GM04504 (cell line): ENCODE data around the gene SLC25A14.
"Not testable (repeated sequence)": the region's sequence is repeated elsewhere in the genome, so short reads cannot be mapped to it uniquely, and the experiment has no call there.

Experiments
- DNase-seq: peaks from one replicate; pipeline ENCODE4 v3.0.0-alpha.2; 2012; ENCODE audit warnings: low read depth

Gene SLC25A14, protein sequence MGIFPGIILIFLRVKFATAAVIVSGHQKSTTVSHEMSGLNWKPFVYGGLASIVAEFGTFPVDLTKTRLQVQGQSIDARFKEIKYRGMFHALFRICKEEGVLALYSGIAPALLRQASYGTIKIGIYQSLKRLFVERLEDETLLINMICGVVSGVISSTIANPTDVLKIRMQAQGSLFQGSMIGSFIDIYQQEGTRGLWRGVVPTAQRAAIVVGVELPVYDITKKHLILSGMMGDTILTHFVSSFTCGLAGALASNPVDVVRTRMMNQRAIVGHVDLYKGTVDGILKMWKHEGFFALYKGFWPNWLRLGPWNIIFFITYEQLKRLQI

DNA sequence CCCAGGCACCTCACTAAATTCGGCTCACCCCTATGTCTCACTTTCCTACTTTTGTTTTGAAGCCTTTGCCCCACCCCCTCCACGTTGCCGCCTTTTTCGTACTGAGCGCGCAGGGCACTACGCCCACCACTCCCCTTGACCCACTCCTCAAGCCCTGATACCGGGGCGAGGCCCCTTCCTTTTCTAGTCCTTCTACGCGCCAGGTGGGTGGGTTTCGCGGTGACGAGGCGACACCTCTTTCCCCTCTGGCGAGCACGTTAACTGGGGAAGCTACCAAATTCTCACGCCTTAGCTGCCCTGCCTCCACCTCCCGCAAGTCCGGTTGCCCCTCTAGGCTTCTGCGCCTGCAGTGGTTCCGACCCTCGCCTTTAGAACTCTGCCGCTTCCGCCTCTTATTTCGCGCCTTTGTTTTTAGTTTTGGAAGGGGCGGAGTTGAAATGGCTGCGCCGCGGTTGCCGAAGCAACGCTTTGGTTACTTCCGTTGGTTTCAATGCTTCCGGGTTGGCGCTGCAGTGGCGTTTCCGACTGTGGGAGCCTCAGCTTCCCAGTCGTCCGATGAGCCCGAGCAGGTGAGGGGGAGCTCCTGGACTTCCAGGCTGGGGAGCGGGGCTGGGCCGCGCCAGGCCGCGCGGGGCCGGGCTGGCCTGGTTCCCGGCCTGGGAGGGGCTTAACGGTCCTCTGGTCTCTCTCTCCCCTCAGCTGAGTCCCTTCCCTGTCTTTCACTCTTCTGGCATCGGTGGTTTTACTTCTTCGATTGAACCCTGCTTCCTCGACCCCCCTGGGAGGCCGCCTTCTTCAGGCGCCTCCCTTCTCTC lies at the start of gene SLC25A14:
SLC25A14 (plus strand) TSS at position 512 of the 815 bp plus-strand sequence. CDS start 360 bp downstream, outside the sequence.
- DNase-seq: peak; percentile 24

DNA sequence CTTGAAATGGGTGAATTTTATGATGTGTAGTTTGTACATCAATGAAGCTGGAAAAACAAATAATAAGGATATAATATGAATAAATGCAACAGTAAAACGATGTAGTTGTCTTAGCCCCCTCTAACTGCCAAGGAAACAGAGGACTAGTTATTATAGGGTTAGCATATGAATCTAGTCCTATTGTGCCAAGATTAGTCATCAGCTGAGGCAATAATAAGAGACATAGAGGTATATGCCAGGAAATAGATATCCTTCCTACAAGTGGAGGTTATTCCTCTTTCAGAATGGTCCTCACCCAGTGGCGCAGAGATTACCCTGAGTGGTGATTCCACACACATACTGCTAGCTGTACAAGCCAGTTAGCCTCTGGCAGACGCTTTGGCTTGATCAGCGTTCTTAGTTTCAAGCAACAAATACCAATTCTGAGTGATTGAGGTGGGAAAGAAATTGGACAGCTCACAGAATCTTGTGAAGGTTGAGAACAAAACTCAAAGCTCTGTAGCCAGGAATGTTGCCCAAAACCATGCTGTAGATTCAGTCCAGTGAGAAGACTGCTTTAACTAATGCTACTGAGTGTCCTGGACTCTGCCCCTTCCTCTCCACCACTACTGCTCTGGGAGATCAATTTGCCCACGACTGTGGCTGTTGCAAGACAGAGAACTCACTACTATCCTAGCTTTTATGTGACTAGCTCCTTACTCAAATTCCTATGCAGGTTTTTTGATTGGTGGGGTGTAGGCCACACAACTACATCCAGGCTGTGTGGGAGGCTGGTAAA lies 44.0 kb upstream of the SLC25A14 start:
- no peak for DNase-seq

DNA sequence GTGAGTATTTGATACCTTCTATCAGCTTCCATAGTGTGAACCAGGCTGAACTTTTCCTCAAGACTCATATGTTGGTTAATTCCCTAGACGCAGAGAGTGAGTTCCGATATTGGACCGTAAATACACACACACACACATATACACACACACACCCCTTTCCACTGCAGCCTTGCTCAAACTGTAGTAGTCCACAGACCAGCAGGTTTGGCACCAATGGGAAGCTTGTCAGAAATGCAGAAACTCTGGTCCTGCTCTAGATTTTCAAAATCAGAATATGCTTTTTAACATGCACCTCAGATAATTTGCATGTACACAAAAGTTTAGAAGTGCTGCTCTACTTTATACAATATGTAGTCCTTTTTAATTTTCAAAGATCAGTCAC lies 43.4 kb upstream of the SLC25A14 start:
- DNase-seq: no peak

DNA sequence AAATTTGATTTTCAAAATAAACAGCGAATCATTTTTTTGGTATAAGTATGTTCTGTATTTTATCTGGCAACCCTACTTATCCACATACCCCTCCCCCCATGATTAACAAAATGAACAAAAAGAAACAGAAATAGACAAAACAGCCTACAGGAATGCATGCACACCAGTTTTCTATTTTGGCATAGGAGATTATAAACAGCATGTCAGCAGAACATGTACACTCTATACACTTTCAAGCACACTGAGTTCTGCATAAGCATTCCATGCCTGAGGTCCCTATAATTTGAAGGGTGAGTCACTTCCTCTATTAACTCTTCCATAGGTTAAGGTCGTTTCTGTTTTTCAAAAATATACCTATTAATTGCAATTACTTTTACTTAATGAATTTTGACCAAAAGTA lies 43.0 kb upstream of the SLC25A14 start:
- no peak for DNase-seq

DNA sequence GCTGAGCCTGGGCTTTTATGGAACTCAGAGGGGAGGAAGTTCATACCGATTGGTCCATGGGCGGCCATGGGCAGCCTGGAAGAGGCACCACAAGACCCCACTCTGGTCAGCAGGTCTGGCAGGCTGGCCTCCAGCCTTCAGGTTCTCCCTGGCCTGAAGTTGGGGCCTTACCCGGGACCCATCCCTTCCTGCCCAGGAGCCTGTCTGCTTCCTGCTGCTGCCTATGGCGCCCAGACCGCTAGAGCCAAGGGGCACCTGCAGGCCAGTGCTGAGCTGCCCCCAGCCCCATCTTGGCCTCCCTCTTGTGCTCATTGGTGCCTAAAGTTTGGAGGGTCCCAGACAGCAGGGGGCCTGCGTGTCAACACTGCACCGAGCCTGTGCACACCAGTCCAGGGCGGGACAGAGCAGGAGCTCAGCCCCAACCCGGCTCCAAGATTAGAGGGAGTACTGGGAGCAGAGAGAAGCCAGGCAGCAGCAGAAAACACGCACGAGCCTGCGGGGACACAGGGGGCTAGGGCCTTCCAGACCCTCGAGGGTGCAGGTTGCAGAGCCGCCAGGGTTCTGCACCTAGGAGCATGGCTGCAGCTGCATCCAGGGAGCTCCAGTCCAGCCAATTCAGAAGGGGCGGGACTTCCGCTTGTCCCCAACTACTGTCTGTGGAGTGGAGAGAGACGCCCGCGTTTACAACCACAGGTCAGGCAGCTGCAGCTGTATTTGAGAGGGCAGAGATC lies 40.3 kb upstream of the SLC25A14 start:
- DNase-seq: no peak

DNA sequence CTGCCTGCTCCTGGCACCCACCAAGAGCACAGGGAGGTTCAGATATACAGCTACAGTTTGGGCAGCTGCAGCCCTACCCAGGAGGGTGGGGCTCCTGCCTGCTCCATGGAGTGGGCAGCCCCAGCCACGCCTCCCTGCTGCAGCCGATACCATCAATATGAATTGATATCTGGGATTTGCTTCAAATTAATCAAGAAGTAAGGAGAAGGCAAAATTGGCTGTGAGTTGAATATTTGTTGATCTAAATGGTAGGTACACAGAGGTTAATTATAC lies 39.8 kb upstream of the SLC25A14 start:
- DNase-seq: no peak

DNA sequence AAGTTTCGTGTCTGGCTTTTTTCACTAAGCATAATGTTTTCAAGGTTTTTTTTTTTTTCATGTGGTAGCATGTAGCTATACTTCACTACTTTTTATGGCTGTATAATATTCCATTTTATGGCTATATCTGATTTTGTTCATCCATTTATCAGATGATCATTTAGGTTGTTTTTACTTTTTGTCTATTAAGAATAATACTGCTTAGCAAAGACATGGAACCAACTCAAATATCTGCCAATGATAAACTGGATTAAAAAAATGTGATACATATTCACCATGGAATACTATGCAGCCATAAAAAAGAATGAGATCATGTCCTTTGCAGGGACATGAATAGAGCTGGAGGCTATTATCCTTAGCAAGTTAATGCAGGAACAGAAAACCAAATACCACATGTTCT lies 38.3 kb upstream of the SLC25A14 start:
- DNase-seq: no peak

DNA sequence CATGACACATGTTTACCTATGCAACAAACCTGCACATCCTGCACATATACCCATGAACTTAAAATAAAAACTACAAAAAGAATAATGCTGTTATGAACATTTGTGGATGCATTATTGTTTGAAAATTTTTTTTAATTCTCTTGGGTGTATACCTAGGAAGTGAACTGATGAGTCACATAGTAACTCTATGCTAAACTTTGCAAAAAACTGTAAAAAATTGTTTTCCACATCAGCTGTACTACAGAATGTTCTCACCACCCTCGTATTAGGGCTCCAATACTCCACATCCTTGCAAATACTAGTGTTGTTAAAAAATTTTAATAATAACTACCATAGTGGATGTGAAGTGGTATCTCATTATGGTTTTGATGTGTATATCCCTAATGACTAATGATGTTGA lies 37.7 kb upstream of the SLC25A14 start:
- no peak for DNase-seq

DNA sequence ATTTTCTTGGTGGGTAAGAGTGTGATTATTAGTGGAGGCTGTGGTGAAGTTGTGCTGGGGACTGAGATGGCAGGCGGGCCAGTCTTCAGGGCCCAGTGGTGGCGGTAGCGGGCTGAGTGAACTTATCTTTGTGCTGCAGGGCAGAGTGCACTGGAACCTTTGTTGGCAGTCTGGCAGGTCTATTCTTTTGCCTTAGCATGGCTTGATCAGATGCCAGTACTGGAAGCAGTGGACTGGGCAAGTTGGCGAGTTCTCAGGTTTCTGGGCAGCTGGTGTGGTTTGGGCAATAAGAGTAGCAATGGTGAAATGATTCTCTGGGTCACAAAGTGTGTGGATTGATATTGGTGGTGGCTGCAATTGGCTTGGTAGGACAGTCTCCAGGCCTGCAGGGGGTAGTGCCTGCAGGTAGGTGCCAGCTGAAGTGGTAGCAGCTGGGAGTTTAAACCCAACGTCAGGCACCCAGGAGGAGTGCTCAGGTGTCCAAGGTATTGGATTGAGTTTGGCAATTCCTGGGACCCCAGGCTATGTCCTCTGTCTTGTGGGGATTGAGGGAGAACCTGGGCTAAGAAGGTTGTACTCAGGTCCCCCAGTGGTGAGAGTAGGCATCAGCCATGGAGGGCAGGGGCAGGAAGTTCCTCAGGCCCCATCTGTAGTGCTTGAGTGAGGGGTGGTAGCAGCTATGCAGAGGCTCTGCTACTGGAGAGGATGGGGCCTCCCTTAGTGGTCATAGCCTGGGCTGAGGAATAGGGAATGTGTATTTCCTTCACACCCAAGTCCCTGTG lies 34.9 kb upstream of the SLC25A14 start:
- no peak for DNase-seq

DNA sequence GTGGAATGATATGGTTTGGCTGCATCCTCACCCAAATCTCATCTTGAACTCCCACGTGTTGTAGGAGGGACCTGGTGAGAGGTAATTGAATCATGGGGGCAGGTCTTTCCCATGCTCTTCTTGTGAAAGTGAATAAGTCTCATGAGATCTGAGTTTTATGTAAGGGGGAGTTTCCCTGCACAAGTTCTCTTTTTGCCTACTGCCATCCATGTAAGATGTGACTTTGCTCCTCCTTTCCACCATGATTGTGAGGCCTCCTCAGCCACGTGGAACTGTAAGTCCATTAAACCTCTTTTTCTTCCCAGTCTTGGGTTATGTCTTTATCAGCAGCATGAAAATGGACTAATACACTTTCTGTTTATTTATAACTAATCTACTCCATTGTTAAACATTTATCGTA lies 19.8 kb upstream of the SLC25A14 start:
- DNase-seq: not testable (repeated sequence)

DNA sequence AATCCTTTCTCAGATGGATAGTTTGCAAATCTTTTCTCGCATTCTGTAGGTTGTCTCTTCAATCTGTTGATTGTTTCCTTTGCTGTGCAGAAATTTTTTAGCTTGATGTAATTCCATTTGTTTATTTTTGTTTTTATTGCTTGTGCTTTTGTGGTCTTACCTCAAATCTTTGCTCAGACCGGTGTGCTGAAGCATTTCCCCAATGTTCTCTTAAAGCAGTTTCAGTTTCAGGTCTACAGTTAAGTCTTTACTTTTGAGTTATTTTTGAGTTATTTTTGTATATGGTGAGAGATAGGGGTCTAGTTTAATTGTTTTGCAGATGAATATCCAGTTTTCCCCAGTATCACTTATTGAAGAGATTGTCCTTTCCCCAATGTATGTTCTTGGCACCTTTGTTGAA lies 18.2 kb upstream of the SLC25A14 start:
- no peak for DNase-seq

DNA sequence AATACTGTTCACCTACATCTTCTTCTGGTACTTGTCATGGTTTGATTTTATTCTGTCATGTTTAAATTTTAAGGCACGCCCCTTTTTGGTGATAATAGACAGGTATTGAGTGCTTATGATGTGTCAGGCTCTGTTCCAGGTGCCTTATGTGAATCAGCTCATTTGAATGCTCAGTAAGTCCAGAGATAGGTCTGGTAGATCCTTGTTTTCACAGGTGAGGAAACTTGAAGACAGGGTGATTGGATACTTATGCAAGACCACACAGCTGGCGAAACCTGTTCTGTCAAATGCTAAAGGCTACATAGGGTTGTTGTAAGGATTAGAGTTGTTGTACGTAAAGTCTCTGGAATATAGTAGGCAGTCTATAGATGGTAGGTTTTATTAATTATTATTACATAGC lies 9.6 kb upstream of the SLC25A14 start:
- DNase-seq: no peak

DNA sequence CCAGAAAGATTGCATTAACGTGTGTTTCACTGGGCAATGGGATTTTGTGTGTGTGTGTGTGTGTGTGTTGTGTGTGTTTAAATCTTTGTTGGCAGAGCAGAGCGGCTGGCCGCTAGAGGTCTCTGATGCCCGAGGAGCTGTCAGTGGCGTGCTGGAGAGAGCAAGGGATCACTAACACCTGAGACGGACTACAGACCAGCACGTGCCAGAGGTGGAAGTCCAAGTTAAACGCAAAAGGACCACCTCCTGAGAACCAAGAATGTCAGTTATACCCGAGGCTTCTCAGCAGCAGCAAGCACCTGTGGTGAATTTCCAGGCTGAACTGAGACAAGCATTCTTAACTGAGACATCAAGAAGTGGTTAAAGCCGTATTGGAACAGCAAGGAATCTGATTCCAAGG lies 9.0 kb upstream of the SLC25A14 start:
- peak; percentile 13 for DNase-seq

DNA sequence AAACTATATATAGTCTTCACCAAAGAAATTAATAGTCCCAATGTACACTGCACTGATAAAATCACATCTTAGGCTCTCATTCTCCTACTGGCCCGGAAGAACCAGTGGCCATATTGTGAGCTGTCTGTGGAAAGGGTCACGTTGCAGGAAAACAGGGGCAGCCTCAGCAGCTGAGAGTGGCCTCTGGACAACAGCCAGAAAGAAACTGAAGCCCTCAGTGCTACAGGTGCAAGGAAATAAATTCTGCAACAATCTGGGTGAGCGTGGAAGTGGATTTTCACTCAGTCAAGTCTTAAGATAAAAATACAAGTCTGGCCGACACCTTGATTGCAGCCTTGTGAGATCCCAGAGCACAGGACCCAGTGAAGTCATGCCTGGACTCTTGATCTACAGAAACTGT lies 3.2 kb upstream of the SLC25A14 start:
- DNase-seq: no peak

DNA sequence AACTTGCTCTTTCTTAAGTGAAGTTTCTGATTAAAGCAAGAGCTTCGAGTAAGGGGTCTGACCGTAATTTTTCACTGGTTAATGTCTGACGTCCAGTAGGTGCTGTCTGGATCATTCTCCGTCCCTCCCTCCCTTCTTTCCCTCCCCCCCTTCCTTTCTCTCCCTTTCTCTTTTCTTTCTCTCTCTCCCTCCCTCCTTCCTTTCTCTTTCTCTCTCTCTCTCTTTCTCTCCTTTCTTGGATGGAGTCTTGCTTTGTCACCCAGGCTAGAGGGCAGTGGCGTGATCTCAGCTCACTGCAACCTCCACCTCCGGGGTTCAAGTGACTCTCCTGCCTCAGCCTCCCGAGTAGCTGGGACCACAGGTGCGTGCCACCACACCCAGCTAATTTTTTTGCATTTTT lies 850 bp upstream of the SLC25A14 start:
- not testable (repeated sequence) for DNase-seq

DNA sequence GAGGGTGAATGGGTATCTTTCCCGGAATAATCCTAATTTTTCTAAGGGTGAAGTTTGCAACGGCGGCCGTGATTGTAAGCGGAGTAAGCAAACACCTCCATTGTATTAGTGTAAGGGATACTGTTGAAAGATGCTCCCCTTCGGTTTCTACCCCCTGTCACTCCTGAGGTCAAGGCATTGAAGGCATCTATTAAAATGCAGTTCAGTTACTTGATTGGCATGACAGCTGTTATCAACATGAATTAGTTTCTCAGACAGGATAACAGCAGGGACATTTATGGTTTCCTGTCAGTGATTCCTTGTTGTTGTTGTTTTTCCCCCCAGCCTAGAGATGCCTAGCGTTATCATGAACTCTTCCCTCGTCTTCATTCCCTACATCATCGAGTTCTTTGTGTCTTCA lies 552 bp downstream of the SLC25A14 start:
- no peak for DNase-seq

DNA sequence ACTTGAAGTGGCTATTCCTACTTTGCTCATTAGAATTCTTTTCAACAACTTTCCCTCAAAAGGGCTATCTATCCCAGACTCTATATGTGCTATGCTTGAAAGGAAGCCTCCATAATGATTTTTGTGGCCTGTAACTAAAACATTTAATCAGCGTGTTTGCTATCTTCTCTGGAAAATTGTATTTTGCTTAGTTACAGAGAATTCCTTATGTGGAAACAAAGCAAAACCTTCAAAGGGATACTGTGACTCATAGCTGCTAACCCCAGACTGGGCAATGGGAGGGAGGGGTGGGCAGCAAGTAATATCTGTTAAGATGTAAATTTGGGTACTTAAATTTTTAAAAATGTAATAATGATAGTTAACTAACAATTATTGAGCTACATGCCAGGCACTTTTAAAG lies 3.7 kb downstream of the SLC25A14 start:
- no peak for DNase-seq

DNA sequence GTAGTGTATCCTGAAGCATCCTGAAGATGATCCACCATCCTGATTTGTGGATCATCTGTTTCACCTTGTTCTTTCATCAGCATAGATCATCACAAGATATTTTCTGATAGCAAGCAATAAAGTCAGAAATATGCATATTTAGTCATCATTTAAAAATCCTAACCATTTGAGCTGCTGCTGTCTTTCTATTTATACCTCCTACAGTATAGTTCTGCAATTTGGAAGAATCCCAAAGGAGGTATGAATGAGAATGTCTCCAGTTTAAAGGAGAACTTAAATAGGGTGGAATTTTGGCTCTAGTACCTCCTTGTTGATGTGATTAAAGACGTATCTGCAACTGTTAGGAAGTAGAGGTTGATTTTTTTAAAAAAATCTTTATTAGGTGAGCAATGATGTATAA lies 7.6 kb downstream of the SLC25A14 start:
- no peak for DNase-seq

DNA sequence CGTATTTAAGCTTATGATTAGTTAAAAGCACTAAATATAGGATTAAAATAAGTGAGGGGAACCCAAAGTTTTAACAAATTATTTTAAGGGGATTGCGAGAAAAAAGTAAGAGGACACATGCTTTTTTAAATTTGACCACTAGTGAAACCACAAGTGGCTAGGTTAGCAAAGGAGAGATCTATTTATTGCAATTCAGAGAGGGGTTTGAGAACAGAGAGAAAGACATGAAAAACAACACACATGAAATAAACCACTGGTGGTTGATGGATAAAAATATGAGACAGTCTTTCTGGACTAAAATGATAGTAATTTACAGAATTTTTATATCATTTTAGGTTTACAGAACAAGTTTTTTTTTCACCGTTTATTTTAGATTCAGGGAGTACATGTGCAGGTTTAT lies 11.8 kb downstream of the SLC25A14 start:
- no peak for DNase-seq

DNA sequence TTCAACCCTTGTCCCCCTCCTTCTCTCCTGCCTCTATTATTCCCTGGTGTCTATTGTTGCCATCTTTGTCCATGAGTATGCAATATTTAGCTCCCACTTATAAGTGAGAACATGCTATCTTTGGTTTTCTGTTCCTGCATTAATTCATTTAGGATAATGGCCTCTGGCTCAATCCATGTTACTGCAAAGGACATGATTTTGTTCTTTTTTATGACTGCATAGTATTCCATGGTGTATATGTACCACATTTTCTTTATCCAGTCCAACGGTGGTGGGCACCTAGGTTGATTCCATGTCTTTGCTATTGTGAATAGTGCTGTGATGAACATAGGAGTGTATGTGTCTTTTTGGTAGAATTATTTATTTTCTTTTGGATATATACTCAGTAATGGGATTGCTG lies 12.3 kb downstream of the SLC25A14 start:
- DNase-seq: not testable (repeated sequence)

DNA sequence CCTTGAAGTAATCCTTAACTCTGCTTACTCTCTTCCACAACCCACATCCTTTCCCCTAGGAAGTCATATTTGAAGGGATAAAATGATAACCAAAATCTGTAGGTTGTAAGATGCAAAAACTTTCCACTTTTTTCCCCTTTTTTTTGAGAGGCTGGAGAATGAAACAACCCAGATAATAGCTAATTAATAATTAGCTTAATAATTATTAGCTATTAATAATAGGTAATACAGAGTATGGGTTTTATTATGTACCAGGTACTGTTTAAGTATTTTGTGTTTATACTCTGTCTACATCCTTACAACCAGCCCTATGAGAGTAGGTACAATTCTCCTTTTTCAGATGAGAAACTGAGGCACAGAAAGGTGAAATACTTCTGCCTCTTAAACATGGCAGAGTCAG lies 36.4 kb downstream of the SLC25A14 start:
- DNase-seq: no peak
